MCF 10A (cell line): Measurements from ENCODE around the gene MAP2K7. TPM values are rescaled to one million over a fixed set of nuclear protein-coding genes. Genes with fewer than 3 reads are reported as not detected.

Experiments
- BruUV-seq: library from RNA; stranded (reverse); fragments of 400-500 nt; replicated peaks from 2 replicates; lab custom pipeline; 2021; lab: Mats Ljungman, UMichigan
- CTCF ChIA-PET: fragments of 300-600 bp; sonication (Branson Sonifier 250); formaldehyde crosslinking; extraction: SDS; loops from one replicate; lab custom pipeline; 2021; ENCODE audit warnings: antibody characterized with exemption, inconsistent platforms; lab: Yijun Ruan, JAX
- POLR2A ChIA-PET: fragments of 300-600, 350-650 bp; sonication (Branson Sonifier 250); formaldehyde crosslinking; extraction: SDS; loops from one replicate; lab custom pipeline; 2020; ENCODE audit warnings: antibody characterized with exemption, inconsistent platforms; lab: Yijun Ruan, JAX
- DNase-seq: peaks from one replicate; pipeline ENCODE4 v3.0.0-alpha.2; 2018; ENCODE audit not compliant: unreplicated experiment
- H3K27ac Mint-ChIP-seq: one replicate; pipeline ENCODE4 v1.8.0; 2022; ENCODE audit warnings: mild to moderate bottlenecking, low read depth, mixed read lengths; ENCODE audit not compliant: unreplicated experiment
- H3K27me3 Mint-ChIP-seq: one replicate; pipeline ENCODE4 v1.8.0; 2022; ENCODE audit warnings: mixed read lengths; ENCODE audit not compliant: insufficient read depth, unreplicated experiment
- H3K36me3 Mint-ChIP-seq: one replicate; pipeline ENCODE4 v1.8.0; 2022; ENCODE audit warnings: mild to moderate bottlenecking, moderate library complexity, mixed read lengths; ENCODE audit not compliant: insufficient read depth, unreplicated experiment
- H3K4me1 Mint-ChIP-seq: one replicate; pipeline ENCODE4 v1.8.0; 2022; ENCODE audit warnings: mixed read lengths; ENCODE audit not compliant: insufficient read depth, unreplicated experiment
- H3K4me3 Mint-ChIP-seq: one replicate; pipeline ENCODE4 v1.8.0; 2022; ENCODE audit warnings: mild to moderate bottlenecking, moderate library complexity, mixed read lengths; ENCODE audit not compliant: unreplicated experiment
- H3K9me3 Mint-ChIP-seq: one replicate; pipeline ENCODE4 v1.8.0; 2022; ENCODE audit warnings: mixed read lengths; ENCODE audit not compliant: unreplicated experiment
- intact Hi-C: fragments of 100-400 bp; cut with micrococcal nuclease; formaldehyde crosslinking; loops from 2 replicates; pipeline ENCODE4 v1.14.1; 2022
- total RNA-seq: library from RNA; stranded (reverse); gene quantifications from 2 replicates; pipeline ENCODE4 v1.2.3, GENCODE V29; 2022
- TF ChIP-seq, protein P1 (sequence below): fragments of 200-600 bp; IDR thresholded peaks from one replicate; pipeline ENCODE4 v1.8.0; 2022; ENCODE audit warnings: antibody characterized with exemption, mild to moderate bottlenecking; ENCODE audit not compliant: unreplicated experiment

The MAP2K7 gene
- total RNA-seq, 1 experiment from 2014 or later, result 36.3 TPM

DNA sequence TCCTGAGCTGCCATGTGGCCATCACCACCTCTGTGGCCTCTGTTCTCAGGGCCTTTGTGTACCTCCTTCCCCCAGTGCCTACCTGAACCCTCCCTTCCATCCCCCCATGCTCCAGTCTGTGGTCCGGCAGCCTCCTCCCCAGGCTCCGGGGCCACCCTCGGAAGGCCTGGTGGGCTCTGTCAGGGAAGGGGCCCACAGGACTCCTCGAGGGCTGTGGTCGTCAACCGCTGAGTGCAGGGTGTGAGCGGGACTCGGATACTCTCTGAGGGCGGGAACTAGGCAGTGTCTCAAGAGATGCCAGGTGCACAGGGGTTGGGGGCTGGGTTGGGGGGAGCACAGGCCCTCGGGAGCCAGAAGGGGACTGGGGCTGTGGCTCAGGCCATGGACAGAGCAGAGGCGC, 3.9 kb downstream of the MAP2K7 start:
- Mint-ChIP-seq H3K4me3 (peak overlapping the region; percentile 31), H3K36me3 (peaks cover 31% of the 10 kb centered on the region), H3K4me1 (peaks cover 22% of the 10 kb centered on the region), H3K9me3 (no peaks in the 10 kb centered on the region), H3K27me3 (no peaks in the 10 kb centered on the region), H3K27ac (no peak overlapping the region)
- intact Hi-C loops, result no loop called here
- DNase-seq, result no peak
- POLR2A ChIA-PET, result no interaction called here
- TF ChIP-seq, protein P1, sequence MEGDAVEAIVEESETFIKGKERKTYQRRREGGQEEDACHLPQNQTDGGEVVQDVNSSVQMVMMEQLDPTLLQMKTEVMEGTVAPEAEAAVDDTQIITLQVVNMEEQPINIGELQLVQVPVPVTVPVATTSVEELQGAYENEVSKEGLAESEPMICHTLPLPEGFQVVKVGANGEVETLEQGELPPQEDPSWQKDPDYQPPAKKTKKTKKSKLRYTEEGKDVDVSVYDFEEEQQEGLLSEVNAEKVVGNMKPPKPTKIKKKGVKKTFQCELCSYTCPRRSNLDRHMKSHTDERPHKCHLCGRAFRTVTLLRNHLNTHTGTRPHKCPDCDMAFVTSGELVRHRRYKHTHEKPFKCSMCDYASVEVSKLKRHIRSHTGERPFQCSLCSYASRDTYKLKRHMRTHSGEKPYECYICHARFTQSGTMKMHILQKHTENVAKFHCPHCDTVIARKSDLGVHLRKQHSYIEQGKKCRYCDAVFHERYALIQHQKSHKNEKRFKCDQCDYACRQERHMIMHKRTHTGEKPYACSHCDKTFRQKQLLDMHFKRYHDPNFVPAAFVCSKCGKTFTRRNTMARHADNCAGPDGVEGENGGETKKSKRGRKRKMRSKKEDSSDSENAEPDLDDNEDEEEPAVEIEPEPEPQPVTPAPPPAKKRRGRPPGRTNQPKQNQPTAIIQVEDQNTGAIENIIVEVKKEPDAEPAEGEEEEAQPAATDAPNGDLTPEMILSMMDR, result no peak
- CTCF ChIA-PET, result interaction anchor here (0.9 to 1.1 kb wide), 2 partner anchors 36 to 55 kb away, joined by 3 to 5 read pairs; partner anchors contain the start of gene TIMM44
- BruUV-seq, result no TSS peak

DNA sequence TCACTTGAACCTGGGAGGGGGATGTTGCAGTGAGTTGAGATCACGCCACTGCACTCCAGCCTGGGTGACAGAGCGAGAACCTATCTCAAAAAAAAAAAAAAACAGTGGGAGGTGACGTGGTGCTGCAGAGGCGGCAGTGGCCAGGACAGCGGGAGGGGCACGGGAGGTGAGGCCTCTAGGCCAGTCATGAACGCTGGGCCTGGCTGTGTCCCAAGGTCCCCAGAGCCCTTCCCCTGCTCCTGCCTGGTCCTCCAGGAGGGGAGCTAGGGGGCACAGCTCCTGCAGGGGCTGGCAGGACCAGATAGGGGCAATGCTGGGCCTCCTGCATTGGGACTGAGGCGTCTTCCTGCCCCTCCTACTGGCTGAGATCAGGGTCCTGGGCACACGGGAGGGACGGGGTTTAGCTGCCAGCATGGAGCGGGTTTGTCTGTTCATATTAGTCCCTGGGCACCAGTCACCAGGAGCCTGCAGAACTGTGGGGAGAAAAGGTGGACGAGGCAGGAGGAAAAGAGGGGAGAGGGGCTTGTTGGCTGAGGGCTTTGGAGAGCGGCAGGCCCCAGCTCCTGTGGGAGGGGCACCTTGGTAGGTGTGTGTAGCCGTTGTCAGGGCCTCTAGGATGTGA, 4.5 kb downstream of the MAP2K7 start:
- Mint-ChIP-seq H3K27ac (no peak overlapping the region), H3K36me3 (peaks cover 34% of the 10 kb centered on the region), H3K4me3 (no peak overlapping the region), H3K4me1 (peaks cover 22% of the 10 kb centered on the region), H3K27me3 (no peaks in the 10 kb centered on the region), H3K9me3 (no peaks in the 10 kb centered on the region)
- TF ChIP-seq, protein P1, result no peak
- ChIA-PET POLR2A (interaction anchor here (0.7 kb wide), 1 partner anchor 9 kb away, joined by 6 read pairs; no protein-coding TSS in a partner anchor), CTCF (interaction anchor here (0.8 to 1.1 kb wide), 3 partner anchors 14 to 55 kb away, joined by 3 to 5 read pairs (median 4); partner anchors contain the start of gene TIMM44)
- intact Hi-C loops, result no loop called here
- DNase-seq, result no peak
- BruUV-seq, result no TSS peak

DNA sequence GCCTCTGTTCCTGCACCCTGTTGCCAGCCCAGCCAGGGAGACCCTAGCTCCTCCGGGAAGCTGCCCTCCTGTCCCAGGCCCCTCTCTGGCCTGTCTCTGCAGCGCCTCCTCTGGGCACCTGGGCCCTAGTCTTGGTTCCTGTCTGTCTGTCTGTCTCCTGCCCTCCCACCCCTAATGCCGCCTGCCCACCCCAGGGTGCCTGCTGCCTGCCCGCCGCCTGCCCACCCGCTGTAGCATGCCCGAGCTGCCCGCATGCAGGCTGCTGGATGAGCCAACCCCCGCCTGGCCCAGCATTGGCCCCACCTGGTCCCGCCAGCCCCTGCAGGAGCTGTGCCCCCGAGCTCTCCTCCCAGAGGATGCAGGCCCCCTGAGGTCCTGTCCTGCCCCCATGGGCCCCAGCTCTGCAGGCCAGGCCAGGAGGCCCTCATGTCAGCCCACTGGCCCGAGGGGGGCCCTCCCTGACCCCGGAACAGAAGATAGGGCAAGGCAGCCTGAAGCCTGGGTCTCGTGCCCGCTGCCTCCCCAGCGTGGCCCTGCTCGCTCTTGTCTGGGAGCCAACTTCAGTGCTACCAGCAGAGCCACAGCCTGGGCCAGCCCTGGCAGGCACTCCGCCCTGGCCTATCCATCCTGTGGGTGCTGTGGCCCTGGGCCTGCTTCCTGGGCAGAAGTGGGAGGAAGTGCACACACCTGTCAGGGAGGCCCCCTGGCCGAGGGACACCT, 5.2 kb downstream of the MAP2K7 start:
- Mint-ChIP-seq H3K4me3 (no peak overlapping the region), H3K4me1 (peaks cover 22% of the 10 kb centered on the region), H3K27me3 (no peaks in the 10 kb centered on the region), H3K36me3 (peaks cover 35% of the 10 kb centered on the region), H3K27ac (no peak overlapping the region), H3K9me3 (no peaks in the 10 kb centered on the region)
- no peak for DNase-seq
- BruUV-seq, result no TSS peak
- ChIA-PET POLR2A (interaction anchor here (0.6 to 0.7 kb wide), 2 partner anchors 9 to 17 kb away, joined by 3 to 6 read pairs; partner anchors contain the start of gene CTXN1), CTCF (interaction anchor here (0.8 to 1.1 kb wide), 2 partner anchors 14 to 35 kb away, joined by 4 to 5 read pairs; partner anchors contain the start of gene TIMM44)
- intact Hi-C loops, result no loop called here
- TF ChIP-seq, protein P1, result no peak
